ENCODE data around the gene LRRC10B. TPM values are rescaled to one million over a fixed set of nuclear protein-coding genes. Genes with fewer than 3 reads are reported as not detected.

Gene LRRC10B
- total and polyA plus RNA-seq, 3 donors from 2014 or later, result 4.8 to 6.4 (median 5.5) TPM

GRCh38 chr11:61516191-61516590 lies 7.6 kb downstream of the LRRC10B start:
- 48 to 50% methylated on average over 9 to 20 of the region's 22 CpGs for WGBS, 2 donors
- no peaks in the 10 kb centered on the region for H3K36me3 ChIP-seq (ENCODE audit: low read depth, missing control alignments)

GRCh38 chr11:61516675-61517572 lies 8.4 kb downstream of the LRRC10B start:
- Histone ChIP-seq H3K27me3 (no peaks in the 10 kb centered on the region), H3K27ac (no peak overlapping the region), H3K4me3 (peak overlapping the region in 1 of 2 donors; percentile 31), H3K36me3 (ENCODE audit: low read depth, missing control alignments) (no peaks in the 10 kb centered on the region), H3K9me3 (no peaks in the 10 kb centered on the region), H3K4me1 (peaks cover 5% of the 10 kb centered on the region)
- peak; percentile 64 for DNase-seq
- 31 to 32% methylated on average over 21 to 23 of the region's 23 CpGs for WGBS, 2 donors
- intact Hi-C loops (cut with DNase I; ENCODE audit: low total_unique reads), result loop anchor here (10.0 kb wide), 1 partner anchor 72 kb away; no protein-coding TSS in a partner anchor
- TF ChIP-seq CTCF (IDR thresholded peaks at IDR 0.05) (peak; percentile 92 to 100 (median 95)), POLR2A (IDR thresholded peaks at IDR 0.05) (no peak)

More at GRCh38 chr11:61516191-61516590, 7.6 kb downstream of the LRRC10B start:
- no peaks in the 10 kb centered on the region for H3K9me3 ChIP-seq
- peaks cover 5% of the 10 kb centered on the region for H3K4me1 ChIP-seq
- no peak for DNase-seq
- peak overlapping the region in 1 of 2 donors; percentile 31 for H3K4me3 ChIP-seq
- no peak for TF ChIP-seq POLR2A (IDR thresholded peaks at IDR 0.05)
- no peak for TF ChIP-seq CTCF (IDR thresholded peaks at IDR 0.05)
- H3K27ac ChIP-seq, result no peak overlapping the region
- intact Hi-C loops (cut with DNase I; ENCODE audit: low total_unique reads), result loop anchor here (10.0 kb wide), 1 partner anchor 71 kb away; no protein-coding TSS in a partner anchor
- no peaks in the 10 kb centered on the region for H3K27me3 ChIP-seq

GRCh38 chr11:61518032-61518795 lies 9.7 kb downstream of the LRRC10B start:
- no peak for DNase-seq
- Histone ChIP-seq H3K36me3 (ENCODE audit: low read depth, missing control alignments) (no peaks in the 10 kb centered on the region), H3K27me3 (no peaks in the 10 kb centered on the region), H3K9me3 (no peaks in the 10 kb centered on the region), H3K27ac (no peak overlapping the region), H3K4me1 (peaks cover 5% of the 10 kb centered on the region), H3K4me3 (no peak overlapping the region)
- TF ChIP-seq POLR2A (IDR thresholded peaks at IDR 0.05) (no peak), CTCF (IDR thresholded peaks at IDR 0.05) (no peak)
- WGBS, 2 donors, result 89 to 91% methylated on average over 15 to 23 of the region's 23 CpGs
- intact Hi-C loops (cut with DNase I; ENCODE audit: low total_unique reads), result loop anchor here (10.0 kb wide), 1 partner anchor 73 kb away; no protein-coding TSS in a partner anchor

- H3K36me3 ChIP-seq (ENCODE audit: low read depth, missing control alignments), result no peaks in the 10 kb centered on the region
- TF ChIP-seq POLR2A (IDR thresholded peaks at IDR 0.05) (no peak), CTCF (IDR thresholded peaks at IDR 0.05) (no peak)
- no peak overlapping the region for H3K4me3 ChIP-seq
- H3K4me1 ChIP-seq, result no peaks in the 10 kb centered on the region
- H3K27ac ChIP-seq, result no peak overlapping the region
- no peak for DNase-seq
- WGBS, 2 donors, result 94 to 98% methylated on average over 15 of the region's 15 CpGs
- intact Hi-C loops (cut with DNase I; ENCODE audit: low total_unique reads), result no loop called here
- no peaks in the 10 kb centered on the region for H3K27me3 ChIP-seq
- H3K9me3 ChIP-seq, result no peaks in the 10 kb centered on the region
Measured at GRCh38 chr11:61522881-61523280, 14.3 kb downstream of the LRRC10B start.
